ENCODE results near the gene CX3CR1. TPM values are rescaled to one million over a fixed set of nuclear protein-coding genes. Genes with fewer than 3 reads are reported as not detected.

CX3CR1 gene, protein sequence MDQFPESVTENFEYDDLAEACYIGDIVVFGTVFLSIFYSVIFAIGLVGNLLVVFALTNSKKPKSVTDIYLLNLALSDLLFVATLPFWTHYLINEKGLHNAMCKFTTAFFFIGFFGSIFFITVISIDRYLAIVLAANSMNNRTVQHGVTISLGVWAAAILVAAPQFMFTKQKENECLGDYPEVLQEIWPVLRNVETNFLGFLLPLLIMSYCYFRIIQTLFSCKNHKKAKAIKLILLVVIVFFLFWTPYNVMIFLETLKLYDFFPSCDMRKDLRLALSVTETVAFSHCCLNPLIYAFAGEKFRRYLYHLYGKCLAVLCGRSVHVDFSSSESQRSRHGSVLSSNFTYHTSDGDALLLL
- total RNA-seq: 0.08 TPM in 1 of 2 replicates, not detected in the other

DNA sequence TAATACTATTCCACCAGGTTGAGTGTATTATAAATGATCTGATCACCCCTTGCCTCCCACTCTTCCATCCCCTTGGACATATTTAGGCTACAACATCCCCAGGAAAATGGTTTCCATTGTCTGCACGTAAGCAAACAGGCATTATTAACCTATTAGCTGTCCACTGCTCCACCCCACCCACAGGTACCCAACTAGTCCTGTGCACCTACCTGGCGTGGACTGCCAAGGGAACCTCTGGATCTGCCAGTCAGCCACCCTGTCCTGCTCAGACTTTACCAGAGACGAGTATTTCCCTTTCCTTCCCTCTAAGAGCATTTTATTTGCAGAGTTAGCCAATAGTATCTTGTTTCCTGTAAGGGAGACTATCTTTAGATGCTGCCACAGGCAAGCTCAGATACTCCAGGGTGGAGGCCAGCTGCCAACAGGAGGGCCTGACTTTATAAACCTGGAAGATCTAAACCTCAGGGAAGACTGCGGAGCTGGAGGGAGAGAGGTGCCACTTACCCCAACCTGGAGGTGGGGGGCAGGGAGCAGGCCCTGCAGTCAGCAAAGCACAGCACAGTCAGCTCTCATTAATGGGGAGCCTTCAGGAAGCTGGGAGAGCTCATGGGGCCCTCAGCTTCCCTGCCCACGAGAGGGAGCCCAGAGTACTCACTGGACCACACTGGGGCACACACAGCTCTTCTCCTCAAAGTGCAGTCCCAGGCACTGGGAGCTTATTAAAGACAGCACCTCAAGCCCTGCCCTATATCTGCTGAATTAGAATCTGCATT lies at the start of gene CX3CR1:
CX3CR1 (minus strand) TSS at position 292 of the 773 bp plus-strand sequence. CDS start 13,527 bp downstream, outside the sequence.

DNA sequence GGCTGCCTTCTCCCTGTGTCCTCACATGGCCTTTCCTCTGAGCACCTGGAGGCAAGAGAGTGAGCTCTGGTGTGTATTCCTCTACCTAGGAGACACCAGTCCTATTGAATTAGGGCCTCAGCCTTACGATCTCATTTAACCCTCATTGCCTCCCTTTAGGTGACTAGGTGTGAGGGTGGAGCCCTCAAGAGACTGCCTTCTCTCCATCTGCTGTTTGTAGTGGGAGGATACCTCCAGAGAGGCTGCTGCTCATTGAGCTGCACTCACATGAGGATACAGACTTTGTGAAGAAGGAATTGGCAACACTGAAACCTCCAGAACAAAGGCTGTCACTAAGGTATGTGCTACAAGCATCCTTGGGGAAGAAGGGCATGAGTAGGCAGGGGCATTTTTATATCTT lies 49.7 kb upstream of the CX3CR1 start, which contains the start of gene CCR8:
CCR8 (plus strand) TSS at position 217 of the 400 bp plus-strand sequence. CDS start 2,623 bp downstream, outside the sequence.

Other genes starting within 250 kb of the CX3CR1 start
- gene SCN11A, start 228.1 kb downstream of the CX3CR1 start, total RNA-seq: under 0.01 TPM in 2 replicates
- gene WDR48, start 228.0 kb downstream of the CX3CR1 start, total RNA-seq: 16.9 and 19.9 TPM in 2 replicates
- gene GORASP1, start 172.4 kb downstream of the CX3CR1 start, total RNA-seq: 28.8 and 43.6 TPM in 2 replicates
- 0.91 and 2.1 TPM in 2 replicates for gene TTC21A, start 172.4 kb downstream of the CX3CR1 start, total RNA-seq
- 10.0 and 33.5 TPM in 2 replicates for gene CSRNP1, start 126.4 kb downstream of the CX3CR1 start, total RNA-seq
- gene XIRP1, start 87.4 kb downstream of the CX3CR1 start, total RNA-seq: not detected in 2 replicates
- gene CCR8, start 49.7 kb upstream of the CX3CR1 start, total RNA-seq: not detected in 2 replicates
- gene SLC25A38, start 103.3 kb upstream of the CX3CR1 start, total RNA-seq: 26.9 and 39.0 TPM in 2 replicates
- 2,873 and 2,933 TPM in 2 replicates for gene RPSA, start 126.7 kb upstream of the CX3CR1 start, total RNA-seq
- not detected in 2 replicates for gene MOBP, start 187.6 kb upstream of the CX3CR1 start, total RNA-seq

Measured in epithelial cell of alveolus of lung (primary cell).